Stimulated activated naive CD8-positive, alpha-beta T cell treated with anti-CD3 and anti-CD28 coated beads, Interleukin-15, amount 100 ng/mL, for 72 hours (primary cell): ENCODE measurements around the gene OR56B4.
"Not testable (repeated sequence)": the region's sequence is repeated elsewhere in the genome, so short reads cannot be mapped to it uniquely, and the experiment has no call there.

Experiments
- ATAC-seq: fragments of 150-1000 bp; cut with Tn5 transposase; 2 replicates; pipeline ENCODE4 v1.10.0; 2021; ENCODE audit warnings: mild to moderate bottlenecking, moderate library complexity
- DNase-seq, 2 donors: peaks; one replicate each; pipeline ENCODE4 v3.0.0; 2021 to 2022
- H3K27ac Mint-ChIP-seq, 2 donors: one replicate each; pipeline ENCODE4 v1.8.0; 2022; ENCODE audit warnings: mild to moderate bottlenecking in 2 of 2, mixed read lengths in 2 of 2, moderate library complexity in 2 of 2
- H3K27me3 Mint-ChIP-seq: one replicate; pipeline ENCODE4 v1.8.0; 2022; ENCODE audit warnings: mixed read lengths
- H3K4me1 Mint-ChIP-seq: one replicate; pipeline ENCODE4 v1.8.0; 2022; ENCODE audit warnings: mild to moderate bottlenecking, mixed read lengths
- H3K4me3 Mint-ChIP-seq, 2 donors: one replicate each; pipeline ENCODE4 v1.8.0; 2022; ENCODE audit warnings: mild to moderate bottlenecking in 2 of 2, mixed read lengths in 2 of 2, moderate library complexity in 1 of 2
- H3K9me3 Mint-ChIP-seq, 2 donors: one replicate each; pipeline ENCODE4 v1.8.0; 2022; ENCODE audit warnings: mixed read lengths in 2 of 2

OR56B4 gene

GRCh38 chr11:6127881-6128280 is 20.4 kb downstream of the OR56B4 start:
- H3K4me3 Mint-ChIP-seq: no peak overlapping the region
- H3K4me1 Mint-ChIP-seq: no peaks in the 10 kb centered on the region
- ATAC-seq (no peak), DNase-seq (no peak)
- no peaks in the 10 kb centered on the region for H3K9me3 Mint-ChIP-seq
- H3K27ac Mint-ChIP-seq: no peak overlapping the region
- H3K27me3 Mint-ChIP-seq: no peaks in the 10 kb centered on the region

GRCh38 chr11:6129011-6129410 is 21.5 kb downstream of the OR56B4 start:
- Mint-ChIP-seq H3K9me3 (no peaks in the 10 kb centered on the region), H3K4me1 (no peaks in the 10 kb centered on the region), H3K27ac (no peak overlapping the region), H3K27me3 (no peaks in the 10 kb centered on the region), H3K4me3 (no peak overlapping the region)
- DNase-seq: no peak
- ATAC-seq: no peak

- ATAC-seq: no peak
- no peak for DNase-seq
- H3K9me3 Mint-ChIP-seq: no peaks in the 10 kb centered on the region
- H3K4me1 Mint-ChIP-seq: no peaks in the 10 kb centered on the region
- H3K4me3 Mint-ChIP-seq: no peak overlapping the region
- no peak overlapping the region for H3K27ac Mint-ChIP-seq
- H3K27me3 Mint-ChIP-seq: no peaks in the 10 kb centered on the region
Measured at GRCh38 chr11:6129635-6130034, 22.2 kb downstream of the OR56B4 start.

- Mint-ChIP-seq H3K4me1 (no peaks in the 10 kb centered on the region), H3K27me3 (peaks cover 3% of the 10 kb centered on the region), H3K9me3 (no peaks in the 10 kb centered on the region), H3K27ac (no peak overlapping the region), H3K4me3 (no peak overlapping the region)
- ATAC-seq (no peak), DNase-seq (no peak)
Measured at GRCh38 chr11:6132431-6132830, 24.9 kb downstream of the OR56B4 start.

GRCh38 chr11:6135936-6136335 is 28.5 kb downstream of the OR56B4 start:
- not testable (repeated sequence) for H3K4me1 Mint-ChIP-seq, H3K9me3 Mint-ChIP-seq, H3K4me3 Mint-ChIP-seq, DNase-seq, ATAC-seq, H3K27ac Mint-ChIP-seq
- peaks cover 18% of the 10 kb centered on the region for H3K27me3 Mint-ChIP-seq

- Mint-ChIP-seq H3K4me1 (no peaks in the 10 kb centered on the region), H3K4me3 (no peak overlapping the region), H3K27me3 (peaks cover 16% of the 10 kb centered on the region), H3K27ac (no peak overlapping the region), H3K9me3 (no peaks in the 10 kb centered on the region)
- DNase-seq (no peak), ATAC-seq (no peak)
Measured at GRCh38 chr11:6142936-6143335, 35.5 kb downstream of the OR56B4 start.

- not testable (repeated sequence) for DNase-seq, ATAC-seq, H3K27ac Mint-ChIP-seq, H3K27me3 Mint-ChIP-seq, H3K4me3 Mint-ChIP-seq, H3K9me3 Mint-ChIP-seq, H3K4me1 Mint-ChIP-seq
Measured at GRCh38 chr11:6143737-6144136, 36.3 kb downstream of the OR56B4 start.

- Mint-ChIP-seq H3K27me3 (peaks cover 16% of the 10 kb centered on the region), H3K4me3 (no peak overlapping the region)
Measured at GRCh38 chr11:6151117-6151516, 43.6 kb downstream of the OR56B4 start.

GRCh38 chr11:6152126-6152525 is 44.6 kb downstream of the OR56B4 start:
- H3K27me3 Mint-ChIP-seq: peaks cover 16% of the 10 kb centered on the region
- no peak overlapping the region for H3K27ac Mint-ChIP-seq
- peaks cover 5 to 6% of the 10 kb centered on the region in 2 donors for H3K9me3 Mint-ChIP-seq
- DNase-seq (no peak), ATAC-seq (no peak)
- no peaks in the 10 kb centered on the region for H3K4me1 Mint-ChIP-seq
- no peak overlapping the region for H3K4me3 Mint-ChIP-seq

More at GRCh38 chr11:6151117-6151516, 43.6 kb downstream of the OR56B4 start:
- H3K4me1 Mint-ChIP-seq: no peaks in the 10 kb centered on the region
- H3K27ac Mint-ChIP-seq: no peak overlapping the region
- ATAC-seq (no peak), DNase-seq (no peak)
- H3K9me3 Mint-ChIP-seq: peaks cover 5 to 6% of the 10 kb centered on the region in 2 donors

- Mint-ChIP-seq H3K4me3 (no peak overlapping the region), H3K27me3 (peaks cover 5% of the 10 kb centered on the region), H3K9me3 (no peaks in the 10 kb centered on the region), H3K4me1 (no peaks in the 10 kb centered on the region), H3K27ac (no peak overlapping the region)
- no peak for ATAC-seq
- no peak for DNase-seq
Measured at GRCh38 chr11:6156628-6157359, 49.3 kb downstream of the OR56B4 start.
